Measurements from ENCODE around the gene IFNGR1. TPM values are rescaled to one million over a fixed set of nuclear protein-coding genes. Genes with fewer than 3 reads are reported as not detected.

IFNGR1 gene
- total RNA-seq, 6 experiments from 2014 or later = 24.1 to 29.0 (median 26.1) TPM

DNA sequence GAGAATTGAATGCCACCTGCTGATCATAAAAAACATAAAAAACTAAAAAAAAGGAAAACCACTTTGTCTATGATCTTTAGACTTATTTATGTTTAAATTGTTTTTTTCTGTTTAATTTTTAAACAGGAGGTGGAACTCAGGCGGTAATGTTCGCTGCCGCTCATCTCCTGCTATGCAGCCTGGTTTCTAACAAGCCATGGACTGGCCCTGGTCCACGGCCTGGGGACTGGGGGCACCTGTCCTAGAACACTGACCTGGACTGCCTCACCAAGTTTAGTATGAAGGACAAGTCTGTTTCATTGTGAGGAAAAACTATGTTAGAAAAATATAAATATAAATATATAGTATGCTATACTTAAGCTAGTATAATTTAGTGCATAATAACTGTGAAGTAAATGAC, 27.0 kb upstream of the IFNGR1 start:
- no peak for DNase-seq
- H3K4me3 Mint-ChIP-seq = no peak overlapping the region
- H3K27me3 Mint-ChIP-seq (ENCODE audit: insufficient read depth) = no peaks in the 10 kb centered on the region; the same call in 1 of the 2 replicates
- no peaks in the 10 kb centered on the region for H3K9me3 Mint-ChIP-seq
- TF ChIP-seq, protein P1, sequence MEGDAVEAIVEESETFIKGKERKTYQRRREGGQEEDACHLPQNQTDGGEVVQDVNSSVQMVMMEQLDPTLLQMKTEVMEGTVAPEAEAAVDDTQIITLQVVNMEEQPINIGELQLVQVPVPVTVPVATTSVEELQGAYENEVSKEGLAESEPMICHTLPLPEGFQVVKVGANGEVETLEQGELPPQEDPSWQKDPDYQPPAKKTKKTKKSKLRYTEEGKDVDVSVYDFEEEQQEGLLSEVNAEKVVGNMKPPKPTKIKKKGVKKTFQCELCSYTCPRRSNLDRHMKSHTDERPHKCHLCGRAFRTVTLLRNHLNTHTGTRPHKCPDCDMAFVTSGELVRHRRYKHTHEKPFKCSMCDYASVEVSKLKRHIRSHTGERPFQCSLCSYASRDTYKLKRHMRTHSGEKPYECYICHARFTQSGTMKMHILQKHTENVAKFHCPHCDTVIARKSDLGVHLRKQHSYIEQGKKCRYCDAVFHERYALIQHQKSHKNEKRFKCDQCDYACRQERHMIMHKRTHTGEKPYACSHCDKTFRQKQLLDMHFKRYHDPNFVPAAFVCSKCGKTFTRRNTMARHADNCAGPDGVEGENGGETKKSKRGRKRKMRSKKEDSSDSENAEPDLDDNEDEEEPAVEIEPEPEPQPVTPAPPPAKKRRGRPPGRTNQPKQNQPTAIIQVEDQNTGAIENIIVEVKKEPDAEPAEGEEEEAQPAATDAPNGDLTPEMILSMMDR (IDR thresholded peaks at IDR 0.05) = no peak
- H3K36me3 Mint-ChIP-seq (ENCODE audit: low read depth) = no peaks in the 10 kb centered on the region
- no peak overlapping the region for H3K27ac Mint-ChIP-seq
- peaks cover 12% of the 10 kb centered on the region for H3K4me1 Mint-ChIP-seq (ENCODE audit: low read depth)

DNA sequence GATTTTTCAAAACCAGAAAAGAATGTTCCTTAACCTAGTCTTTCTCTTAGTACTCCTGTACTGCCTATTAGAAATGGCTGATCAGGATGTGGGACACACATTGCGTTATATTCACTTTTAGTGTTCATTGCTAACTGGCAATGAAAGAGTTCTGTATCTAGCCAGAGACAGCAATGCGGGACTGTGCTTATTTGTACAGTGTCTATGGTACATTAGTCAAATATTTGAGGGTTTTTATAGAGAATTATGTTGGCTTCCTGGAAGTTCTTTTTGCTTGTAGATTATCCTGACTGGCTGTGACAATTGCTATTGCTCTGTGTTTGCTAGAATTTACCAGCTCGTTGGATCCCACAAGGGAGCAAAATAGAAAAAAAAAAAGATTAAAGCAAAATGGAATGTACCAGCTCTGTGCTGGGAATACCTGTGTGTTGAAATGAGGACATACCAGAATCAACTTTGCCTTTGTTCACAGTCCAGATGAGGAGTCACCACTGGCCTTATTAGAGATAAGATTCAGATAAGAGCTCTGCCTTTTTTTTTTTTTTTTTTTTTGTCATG, 22.4 kb upstream of the IFNGR1 start:
- no peaks in the 10 kb centered on the region for H3K9me3 Mint-ChIP-seq
- peaks cover 58% of the 10 kb centered on the region for H3K4me1 Mint-ChIP-seq (ENCODE audit: low read depth)
- peak overlapping the region; percentile 76 for H3K27ac Mint-ChIP-seq
- H3K36me3 Mint-ChIP-seq (ENCODE audit: low read depth) = 0 out of 2 replicates have a peak, but pooled peaks cover 4% of the 10 kb centered on the region
- peak overlapping the region; percentile 61 for H3K4me3 Mint-ChIP-seq
- peak; percentile 67 for DNase-seq
- no peaks in the 10 kb centered on the region; the same call in 1 of the 2 replicates for H3K27me3 Mint-ChIP-seq (ENCODE audit: insufficient read depth)
- TF ChIP-seq, protein P1 (IDR thresholded peaks at IDR 0.05) = no peak

DNA sequence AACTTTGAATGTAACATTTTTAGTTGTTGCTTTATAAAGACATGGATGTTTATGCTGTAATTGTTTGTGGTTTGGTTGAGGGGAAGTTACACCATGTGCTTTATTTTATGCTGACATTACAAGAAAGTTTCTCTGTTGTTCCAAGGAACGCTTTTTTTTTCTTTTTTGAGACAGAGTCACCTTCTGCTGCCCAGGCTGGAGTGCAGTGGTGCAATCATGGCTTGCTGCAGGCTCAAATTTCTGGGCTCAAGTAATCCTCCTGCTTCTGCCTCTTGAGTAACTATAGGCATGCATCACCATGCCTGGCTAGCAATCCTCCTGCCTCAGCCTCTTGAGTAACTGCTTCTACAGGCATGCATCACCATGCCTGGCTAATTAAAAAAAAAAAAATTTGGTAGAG, 21.0 kb upstream of the IFNGR1 start:
- TF ChIP-seq, protein P1 (IDR thresholded peaks at IDR 0.05) = no peak
- no peaks in the 10 kb centered on the region; the same call in 1 of the 2 replicates for H3K27me3 Mint-ChIP-seq (ENCODE audit: insufficient read depth)
- DNase-seq = peak; percentile 83
- H3K36me3 Mint-ChIP-seq (ENCODE audit: low read depth) = 0 out of 2 replicates have a peak, but pooled peaks cover 4% of the 10 kb centered on the region
- H3K9me3 Mint-ChIP-seq = no peaks in the 10 kb centered on the region
- peak overlapping the region; percentile 57; the same call in 1 of the 2 replicates for H3K27ac Mint-ChIP-seq
- peaks cover 70% of the 10 kb centered on the region for H3K4me1 Mint-ChIP-seq (ENCODE audit: low read depth)
- no peak overlapping the region for H3K4me3 Mint-ChIP-seq

DNA sequence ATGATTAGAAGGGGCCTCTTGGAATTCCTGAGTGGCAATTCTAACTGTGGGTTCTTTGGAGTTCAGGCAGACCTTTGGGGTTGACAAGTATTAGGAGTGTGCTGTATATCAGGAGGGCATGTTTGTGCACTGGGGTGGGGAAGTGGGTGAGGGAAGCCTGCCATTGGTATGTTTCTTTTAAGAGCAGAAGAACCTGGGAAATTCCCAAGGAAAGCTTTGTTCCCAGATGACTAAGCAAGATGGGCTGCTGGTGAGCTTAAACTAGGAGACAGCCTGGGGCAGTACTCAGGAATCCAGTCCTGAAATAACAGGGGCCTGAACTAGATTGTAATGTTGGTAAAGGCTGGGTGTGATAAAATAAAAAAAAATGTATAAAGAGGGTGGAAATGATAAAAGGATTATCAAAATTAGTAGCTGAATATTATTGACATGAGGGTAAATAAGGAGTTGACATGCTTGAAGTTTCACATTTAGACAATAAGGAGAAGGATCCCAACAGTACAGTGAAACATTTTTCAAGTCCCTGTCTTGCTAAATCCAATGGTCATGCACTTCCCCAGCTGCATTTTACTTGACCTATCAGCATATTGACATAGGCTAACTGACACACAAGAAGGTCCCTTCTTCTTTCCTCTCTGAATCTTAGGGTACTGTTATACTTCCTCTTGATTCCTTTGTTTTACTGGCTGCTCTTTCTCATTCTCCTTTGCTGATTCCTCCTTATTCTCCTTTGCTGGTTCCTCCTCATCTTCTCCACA, 18.4 kb upstream of the IFNGR1 start:
- H3K4me3 Mint-ChIP-seq = peak overlapping the region; percentile 43
- no peaks in the 10 kb centered on the region for H3K27me3 Mint-ChIP-seq (ENCODE audit: insufficient read depth)
- H3K27ac Mint-ChIP-seq = peak overlapping the region; percentile 85

DNA sequence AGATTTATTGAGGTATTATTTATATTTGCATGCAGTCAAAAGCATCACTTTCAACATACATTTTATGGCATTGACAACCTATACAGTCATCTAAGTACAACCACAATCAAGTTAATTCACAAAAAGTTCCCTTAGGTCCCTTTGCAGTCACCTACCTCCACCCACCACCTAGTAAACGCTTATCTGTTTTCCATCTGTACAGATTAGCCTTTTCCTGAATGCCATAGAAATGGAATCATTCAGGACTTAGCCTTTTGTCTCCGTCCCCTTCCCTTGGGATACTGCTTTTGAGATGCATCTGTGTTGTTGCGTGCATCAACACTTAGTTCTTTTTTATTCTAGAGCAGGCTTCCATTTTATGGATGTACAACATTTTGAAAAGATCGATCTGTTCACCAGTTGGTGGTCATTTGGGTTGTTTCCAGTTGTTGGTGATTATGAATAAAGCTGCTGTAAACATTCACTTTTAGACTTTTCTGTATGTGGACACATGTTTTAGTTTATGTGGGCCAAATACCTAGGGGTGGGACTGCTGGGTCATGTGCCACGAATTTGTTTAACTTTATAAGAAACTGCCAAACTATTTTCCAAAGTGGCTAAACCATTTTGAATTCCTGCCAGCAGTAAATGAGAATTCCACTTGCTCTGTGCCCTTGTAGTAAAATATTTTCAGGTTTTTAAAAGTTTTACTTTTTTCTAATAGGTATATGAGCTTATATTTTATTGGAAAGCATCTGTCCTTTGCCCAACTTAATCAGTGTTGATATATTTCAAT, 17.6 kb upstream of the IFNGR1 start:
- H3K4me1 Mint-ChIP-seq (ENCODE audit: low read depth) = peaks cover 81% of the 10 kb centered on the region
- TF ChIP-seq, protein P1 (IDR thresholded peaks at IDR 0.05) = no peak
- peak overlapping the region; percentile 85 for H3K27ac Mint-ChIP-seq
- H3K9me3 Mint-ChIP-seq = no peaks in the 10 kb centered on the region
- peak overlapping the region; percentile 43 for H3K4me3 Mint-ChIP-seq
- DNase-seq = no peak
- no peaks in the 10 kb centered on the region for H3K27me3 Mint-ChIP-seq (ENCODE audit: insufficient read depth)
- 0 out of 2 replicates have a peak, but pooled peaks cover 4% of the 10 kb centered on the region for H3K36me3 Mint-ChIP-seq (ENCODE audit: low read depth)

More for the DNA sequence above, 18.4 kb upstream of the IFNGR1 start:
- no peaks in the 10 kb centered on the region for H3K9me3 Mint-ChIP-seq
- TF ChIP-seq, protein P1 (IDR thresholded peaks at IDR 0.05) = no peak
- peak; percentile 81 for DNase-seq
- H3K36me3 Mint-ChIP-seq (ENCODE audit: low read depth) = 0 out of 2 replicates have a peak, but pooled peaks cover 4% of the 10 kb centered on the region
- H3K4me1 Mint-ChIP-seq (ENCODE audit: low read depth) = peaks cover 87% of the 10 kb centered on the region

All from HFFc6 (cell line).